ENCODE data around the gene TEX19.
"Not testable (repeated sequence)": the region's sequence is repeated elsewhere in the genome, so short reads cannot be mapped to it uniquely, and the experiment has no call there.

TEX19 gene

DNA sequence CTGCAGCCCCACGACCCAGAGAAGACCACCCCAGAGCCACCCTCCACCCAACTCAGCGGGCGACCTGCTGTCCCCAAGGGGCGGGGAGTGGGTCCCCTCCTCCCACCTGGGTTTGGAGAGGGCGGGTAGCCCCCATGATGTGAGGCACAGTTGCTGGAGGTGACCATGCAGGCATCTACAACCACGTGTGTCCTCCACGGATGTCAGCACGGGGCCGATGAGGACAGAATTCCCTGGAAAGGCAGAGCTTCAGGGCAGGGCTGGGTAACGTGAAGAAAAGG lies 19.6 kb downstream of the TEX19 start:
- DNase-seq (ENCODE audit: low read depth in 1 of 2, low spot score in 1 of 2) = no peak
- TF ChIP-seq POLR2AphosphoS5 (IDR thresholded peaks at IDR 0.05; ENCODE audit: low read depth) (no peak), GABPA (IDR thresholded peaks at IDR 0.05; ENCODE audit: low read depth) (no peak), REST (IDR thresholded peaks at IDR 0.05; ENCODE audit: insufficient replicate concordance, low read depth) (no peak), SPI1 (IDR thresholded peaks at IDR 0.05; ENCODE audit: borderline replicate concordance, low read depth) (no peak)
- TF ChIP-seq, protein P1, sequence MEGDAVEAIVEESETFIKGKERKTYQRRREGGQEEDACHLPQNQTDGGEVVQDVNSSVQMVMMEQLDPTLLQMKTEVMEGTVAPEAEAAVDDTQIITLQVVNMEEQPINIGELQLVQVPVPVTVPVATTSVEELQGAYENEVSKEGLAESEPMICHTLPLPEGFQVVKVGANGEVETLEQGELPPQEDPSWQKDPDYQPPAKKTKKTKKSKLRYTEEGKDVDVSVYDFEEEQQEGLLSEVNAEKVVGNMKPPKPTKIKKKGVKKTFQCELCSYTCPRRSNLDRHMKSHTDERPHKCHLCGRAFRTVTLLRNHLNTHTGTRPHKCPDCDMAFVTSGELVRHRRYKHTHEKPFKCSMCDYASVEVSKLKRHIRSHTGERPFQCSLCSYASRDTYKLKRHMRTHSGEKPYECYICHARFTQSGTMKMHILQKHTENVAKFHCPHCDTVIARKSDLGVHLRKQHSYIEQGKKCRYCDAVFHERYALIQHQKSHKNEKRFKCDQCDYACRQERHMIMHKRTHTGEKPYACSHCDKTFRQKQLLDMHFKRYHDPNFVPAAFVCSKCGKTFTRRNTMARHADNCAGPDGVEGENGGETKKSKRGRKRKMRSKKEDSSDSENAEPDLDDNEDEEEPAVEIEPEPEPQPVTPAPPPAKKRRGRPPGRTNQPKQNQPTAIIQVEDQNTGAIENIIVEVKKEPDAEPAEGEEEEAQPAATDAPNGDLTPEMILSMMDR (IDR thresholded peaks at IDR 0.05; ENCODE audit: insufficient read depth, low read length) = no peak
- H3K27me3 ChIP-seq (ENCODE audit: insufficient read depth, poor library complexity, severe bottlenecking) = peaks cover 12% of the 10 kb centered on the region
- H3K4me3 ChIP-seq (replicated peaks; ENCODE audit: insufficient read depth, low read length) = no peak overlapping the region
- no peak overlapping the region for H3K27ac ChIP-seq (replicated peaks)

DNA sequence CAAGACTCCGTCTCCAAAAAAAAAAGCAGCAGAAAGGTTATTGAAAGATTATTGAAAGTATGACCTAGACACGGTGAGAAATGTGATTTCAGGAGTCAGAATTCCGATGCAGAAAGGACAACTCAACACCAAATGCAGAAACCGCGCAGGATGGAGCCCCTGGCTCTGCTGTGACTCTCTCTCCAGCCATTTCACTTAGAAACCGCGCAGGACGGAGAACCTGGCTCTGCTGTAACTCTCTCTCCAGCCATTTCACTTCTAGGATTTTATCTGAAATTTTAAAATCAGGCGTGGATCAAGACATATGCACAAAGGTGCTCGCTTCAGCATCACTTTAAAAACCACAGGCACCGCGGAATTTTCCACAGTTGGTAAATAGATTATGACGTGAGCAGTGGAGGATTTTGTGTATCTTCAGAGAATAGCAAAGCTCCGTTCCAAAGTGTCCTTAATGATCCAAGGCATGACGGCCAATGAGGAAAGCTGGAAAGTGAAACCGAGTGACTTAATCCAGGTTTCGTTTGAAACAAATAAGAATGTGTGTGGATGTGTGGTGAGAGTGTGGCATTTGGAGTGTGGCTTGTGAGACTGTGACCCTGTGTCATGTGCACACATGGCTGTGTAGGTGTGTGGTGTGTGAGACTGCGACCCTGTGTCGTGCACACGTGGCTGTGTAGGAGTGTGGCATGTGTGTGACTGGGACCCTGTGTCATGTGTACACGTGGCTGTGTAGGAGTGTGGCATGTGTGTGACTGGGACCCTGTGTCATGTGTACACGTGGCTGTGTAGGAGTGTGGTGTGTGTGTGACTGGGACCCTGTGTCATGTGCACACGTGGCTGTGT lies 22.0 kb downstream of the TEX19 start:
- Histone ChIP-seq H3K27me3 (ENCODE audit: insufficient read depth, poor library complexity, severe bottlenecking) (peaks cover under 1% of the 10 kb centered on the region), H3K4me3 (replicated peaks; ENCODE audit: insufficient read depth, low read length) (no peak overlapping the region), H3K27ac (replicated peaks) (no peak overlapping the region)
- no peak for DNase-seq (ENCODE audit: low read depth in 1 of 2, low spot score in 1 of 2)
- TF ChIP-seq SPI1 (IDR thresholded peaks at IDR 0.05; ENCODE audit: borderline replicate concordance, low read depth) (no peak), GABPA (IDR thresholded peaks at IDR 0.05; ENCODE audit: low read depth) (no peak), POLR2AphosphoS5 (IDR thresholded peaks at IDR 0.05; ENCODE audit: low read depth) (no peak), REST (IDR thresholded peaks at IDR 0.05; ENCODE audit: insufficient replicate concordance, low read depth) (no peak)
- TF ChIP-seq, protein P1 (IDR thresholded peaks at IDR 0.05; ENCODE audit: insufficient read depth, low read length) = no peak

DNA sequence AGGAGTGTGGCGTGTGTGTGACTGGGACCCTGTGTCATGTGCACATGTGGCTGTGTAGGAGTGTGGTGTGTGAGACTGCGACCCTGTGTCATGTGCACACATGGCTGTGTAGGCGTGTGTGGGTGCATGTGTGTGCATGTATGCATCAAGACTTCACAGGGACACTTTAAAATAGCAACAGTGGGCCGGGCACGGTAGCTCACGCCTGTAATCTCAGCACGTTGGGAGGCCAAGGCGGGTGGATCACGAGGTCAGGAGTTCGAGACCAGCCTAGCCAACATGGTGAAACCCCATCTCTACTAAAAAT lies 22.6 kb downstream of the TEX19 start:
- DNase-seq (ENCODE audit: low read depth in 1 of 2, low spot score in 1 of 2); H3K4me3 ChIP-seq (replicated peaks; ENCODE audit: insufficient read depth, low read length); H3K27me3 ChIP-seq (ENCODE audit: insufficient read depth, poor library complexity, severe bottlenecking); H3K27ac ChIP-seq (replicated peaks): not testable (repeated sequence)

DNA sequence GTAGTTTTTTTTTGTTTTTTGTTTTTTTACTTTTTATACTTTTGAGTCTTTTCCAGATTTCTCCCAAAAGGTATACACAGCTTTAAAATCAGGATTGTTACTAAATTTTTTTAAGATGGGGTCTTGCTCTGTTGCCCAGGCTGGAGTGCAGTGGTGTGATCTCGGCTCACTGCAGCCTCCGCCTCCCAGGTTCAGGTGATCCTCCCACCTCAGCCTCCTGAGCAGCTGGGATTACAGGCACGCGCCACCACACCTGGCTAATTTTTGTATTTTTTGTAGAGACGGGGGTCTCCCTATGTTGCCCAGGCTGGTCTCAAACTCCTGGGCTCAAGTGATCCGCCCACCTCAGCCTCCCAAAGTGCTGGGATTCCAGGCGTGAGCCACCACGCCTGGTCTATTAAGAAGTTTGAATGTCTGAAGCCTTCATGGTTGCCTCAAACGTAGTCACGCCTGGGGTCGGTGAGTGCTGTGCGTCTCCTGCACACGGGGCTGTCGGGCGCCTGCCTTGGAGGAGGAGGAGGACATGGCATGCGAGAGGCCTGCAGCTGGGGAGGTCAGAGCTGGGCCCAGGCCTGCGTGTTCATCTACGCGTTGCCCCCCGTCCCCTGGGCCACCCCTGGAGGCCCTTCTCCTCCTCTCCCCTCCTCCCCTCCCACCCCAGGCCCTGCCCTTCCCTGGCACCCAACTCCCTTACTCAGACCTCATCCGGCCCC lies 23.3 kb downstream of the TEX19 start:
- H3K27me3 ChIP-seq (ENCODE audit: insufficient read depth, poor library complexity, severe bottlenecking); H3K27ac ChIP-seq (replicated peaks); DNase-seq (ENCODE audit: low read depth in 1 of 2, low spot score in 1 of 2); H3K4me3 ChIP-seq (replicated peaks; ENCODE audit: insufficient read depth, low read length): not testable (repeated sequence)

DNA sequence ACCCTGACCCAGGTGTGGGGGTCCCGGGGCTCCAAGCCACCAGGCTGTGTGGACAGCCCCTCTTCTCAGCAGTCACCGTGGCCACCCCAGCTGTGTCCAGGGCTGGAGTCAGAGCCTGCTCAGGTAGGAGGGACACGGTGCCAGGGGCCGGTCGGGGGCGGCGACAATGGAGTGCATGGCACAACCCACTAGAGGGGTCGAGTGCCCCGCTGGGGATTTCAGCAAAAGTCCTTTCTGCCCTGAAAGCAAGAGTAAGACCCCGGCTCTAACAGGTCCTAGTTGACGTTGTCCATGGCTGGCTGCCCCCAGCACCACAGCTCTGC lies 23.8 kb downstream of the TEX19 start:
- Histone ChIP-seq H3K4me3 (replicated peaks; ENCODE audit: insufficient read depth, low read length) (no peak overlapping the region), H3K27ac (replicated peaks) (no peak overlapping the region), H3K27me3 (ENCODE audit: insufficient read depth, poor library complexity, severe bottlenecking) (no peaks in the 10 kb centered on the region)
- no peak for TF ChIP-seq REST (IDR thresholded peaks at IDR 0.05; ENCODE audit: insufficient replicate concordance, low read depth)
- TF ChIP-seq POLR2AphosphoS5 (IDR thresholded peaks at IDR 0.05; ENCODE audit: low read depth) = no peak
- TF ChIP-seq, protein P1 (IDR thresholded peaks at IDR 0.05; ENCODE audit: insufficient read depth, low read length) = no peak
- no peak for TF ChIP-seq GABPA (IDR thresholded peaks at IDR 0.05; ENCODE audit: low read depth)
- no peak for TF ChIP-seq SPI1 (IDR thresholded peaks at IDR 0.05; ENCODE audit: borderline replicate concordance, low read depth)
- DNase-seq (ENCODE audit: low read depth in 1 of 2, low spot score in 1 of 2) = no peak

All from HL-60 (cell line).